ENCODE results near the gene SUSD3. TPM values are rescaled to one million over a fixed set of nuclear protein-coding genes. Genes with fewer than 3 reads are reported as not detected.

Gene SUSD3
- total and polyA plus RNA-seq, 2 of the 8 experiments (the other 6 are each of a cell fraction or from before 2014, with no cell fraction given) = 5.5 to 35.4 TPM

DNA sequence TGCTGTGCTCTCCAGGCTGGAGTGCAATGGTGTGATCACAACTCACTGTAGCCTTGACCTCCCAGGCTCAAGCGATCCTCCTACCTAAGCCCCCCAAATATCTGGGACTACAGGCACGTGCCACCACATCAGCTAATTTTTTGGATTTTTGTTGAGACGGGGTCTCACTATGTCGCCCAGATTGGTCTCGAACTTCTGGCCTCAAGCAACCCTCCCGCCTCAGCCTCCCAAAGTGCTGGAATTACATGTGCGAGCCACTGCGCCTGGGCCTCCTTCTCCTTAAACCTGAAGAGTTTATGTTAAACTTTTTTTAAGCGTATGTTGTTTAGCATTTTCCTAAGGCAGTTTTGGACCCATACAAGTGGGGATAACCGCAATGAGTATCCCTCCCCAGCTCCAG, 30.8 kb upstream of the SUSD3 start:
- Histone ChIP-seq H3K9me3 (ENCODE audit: insufficient read depth in 2 of 2, low read depth in 1 of 2, low read length in 1 of 2) (no peaks in the 10 kb centered on the region), H3K9ac (replicated peaks in 1 of 4; ENCODE audit: extremely low read depth in 1 of 4, low read depth in 3 of 4, low read length in 3 of 4) (no peak overlapping the region), H3K36me3 (ENCODE audit: control insufficient read depth in 2 of 4, insufficient read depth in 4 of 4, low read length in 3 of 4) (no peaks in the 10 kb centered on the region), H2BK12ac (ENCODE audit: low read depth, low read length) (no peak overlapping the region), H3K56ac (replicated peaks; ENCODE audit: insufficient read length, low read depth, low read length) (no peak overlapping the region), H3K23ac (ENCODE audit: insufficient read length) (no peak overlapping the region), H3K4me3 (ENCODE audit: extremely low read depth in 1 of 4, insufficient read depth in 2 of 4, low read depth in 3 of 4, low read length in 4 of 4) (no peak overlapping the region), H4K5ac (ENCODE audit: insufficient read length, low read depth, low read length) (no peak overlapping the region), H3K79me2 (ENCODE audit: control insufficient read depth in 1 of 2, insufficient read depth in 2 of 2, low read length in 2 of 2) (no peaks in the 10 kb centered on the region), H3K79me1 (ENCODE audit: low read depth, low read length) (no peaks in the 10 kb centered on the region), H2BK20ac (ENCODE audit: low read length) (no peak overlapping the region), H3K18ac (ENCODE audit: extremely low read depth, low read length) (no peak overlapping the region), H2AK5ac (ENCODE audit: low read depth, low read length) (no peak overlapping the region), H4K91ac (replicated peaks; ENCODE audit: insufficient read length, low read length) (no peak overlapping the region), H2BK120ac (replicated peaks; ENCODE audit: low read depth, low read length) (no peak overlapping the region), H3K4ac (replicated peaks; ENCODE audit: insufficient read length, low read depth, low read length) (no peak overlapping the region), H4K20me1 (replicated peaks in 1 of 2; ENCODE audit: control insufficient read depth in 1 of 2, insufficient read depth in 2 of 2, low read length in 2 of 2) (peaks cover 0 to 3% of the 10 kb centered on the region in 2 experiments), H3K14ac (ENCODE audit: insufficient read length) (no peak overlapping the region), H2AFZ (ENCODE audit: low read length) (no peak overlapping the region), H4K8ac (ENCODE audit: extremely low read depth, insufficient read depth, low read length) (no peak overlapping the region; the same call in 1 of the 2 replicates), H2BK5ac (ENCODE audit: low read depth, low read length) (no peak overlapping the region), H3K27ac (ENCODE audit: low read depth, low read length) (no peak overlapping the region), H2BK15ac (ENCODE audit: low read length) (no peak overlapping the region), H3K4me1 (replicated peaks in 1 of 4; ENCODE audit: control insufficient read depth in 3 of 4, insufficient read depth in 4 of 4, low read length in 3 of 4) (no peaks in the 10 kb centered on the region; a peak in 1 of 7 replicates), H3K4me2 (ENCODE audit: insufficient read depth in 1 of 2, low read depth in 2 of 2, low read length in 2 of 2) (no peak overlapping the region), H3K27me3 (replicated peaks in 1 of 4; ENCODE audit: control insufficient read depth in 3 of 4, extremely low read depth in 1 of 4, insufficient read depth in 3 of 4, low read length in 3 of 4) (no peaks in the 10 kb centered on the region; a peak in 1 of 7 replicates), H3K23me2 (ENCODE audit: low read depth, low read length) (peaks cover 5% of the 10 kb centered on the region; the same call in 1 of the 2 replicates)
- DNase-seq (ENCODE audit: low read depth in 1 of 2, low spot score in 2 of 2) = no peak
- POLR2A ChIA-PET (ENCODE audit: partially characterized antibody) = interaction anchor here (1.0 kb wide), 1 partner anchor 40 kb away, joined by 3 read pairs; no protein-coding TSS in a partner anchor
- no peak for FAIRE-seq
- TF ChIP-seq, protein P1, sequence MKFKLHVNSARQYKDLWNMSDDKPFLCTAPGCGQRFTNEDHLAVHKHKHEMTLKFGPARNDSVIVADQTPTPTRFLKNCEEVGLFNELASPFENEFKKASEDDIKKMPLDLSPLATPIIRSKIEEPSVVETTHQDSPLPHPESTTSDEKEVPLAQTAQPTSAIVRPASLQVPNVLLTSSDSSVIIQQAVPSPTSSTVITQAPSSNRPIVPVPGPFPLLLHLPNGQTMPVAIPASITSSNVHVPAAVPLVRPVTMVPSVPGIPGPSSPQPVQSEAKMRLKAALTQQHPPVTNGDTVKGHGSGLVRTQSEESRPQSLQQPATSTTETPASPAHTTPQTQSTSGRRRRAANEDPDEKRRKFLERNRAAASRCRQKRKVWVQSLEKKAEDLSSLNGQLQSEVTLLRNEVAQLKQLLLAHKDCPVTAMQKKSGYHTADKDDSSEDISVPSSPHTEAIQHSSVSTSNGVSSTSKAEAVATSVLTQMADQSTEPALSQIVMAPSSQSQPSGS (IDR thresholded peaks at IDR 0.05; ENCODE audit: low read length) = no peak
- no peak for TF ChIP-seq HDAC6 (IDR thresholded peaks at IDR 0.05; ENCODE audit: low read depth, low read length)
- TF ChIP-seq TAF1 (IDR thresholded peaks at IDR 0.05; ENCODE audit: low read depth, low read length) = no peak
- TF ChIP-seq RBBP5 (IDR thresholded peaks at IDR 0.05; ENCODE audit: borderline replicate concordance, low read depth, low read length) = no peak
- CTCF ChIA-PET (ENCODE audit: partially characterized antibody) = no interaction called here
- WGBS, 2 experiments (ENCODE audit: extremely low coverage in 1 of 2, insufficient coverage in 1 of 2, insufficient read length in 1 of 2, insufficient replicate concordance in 2 of 2, low coverage in 1 of 2, low lambda C conversion rate in 2 of 2, missing lambda C conversion rate in 1 of 2) = 88% methylated on average over 10 of the region's 10 CpGs; no CpG with 5 or more reads in 1 of the 2 experiments

Measured in H1 (cell line).